ENCODE data around the gene ADRA2C. TPM values are rescaled to one million over a fixed set of nuclear protein-coding genes. Genes with fewer than 3 reads are reported as not detected.

ADRA2C gene
- total and polyA plus RNA-seq, 2 of the 13 experiments (the other 11 are each of a cell fraction or from before 2014, with no cell fraction given): 15.4 to 69.7 TPM

DNA sequence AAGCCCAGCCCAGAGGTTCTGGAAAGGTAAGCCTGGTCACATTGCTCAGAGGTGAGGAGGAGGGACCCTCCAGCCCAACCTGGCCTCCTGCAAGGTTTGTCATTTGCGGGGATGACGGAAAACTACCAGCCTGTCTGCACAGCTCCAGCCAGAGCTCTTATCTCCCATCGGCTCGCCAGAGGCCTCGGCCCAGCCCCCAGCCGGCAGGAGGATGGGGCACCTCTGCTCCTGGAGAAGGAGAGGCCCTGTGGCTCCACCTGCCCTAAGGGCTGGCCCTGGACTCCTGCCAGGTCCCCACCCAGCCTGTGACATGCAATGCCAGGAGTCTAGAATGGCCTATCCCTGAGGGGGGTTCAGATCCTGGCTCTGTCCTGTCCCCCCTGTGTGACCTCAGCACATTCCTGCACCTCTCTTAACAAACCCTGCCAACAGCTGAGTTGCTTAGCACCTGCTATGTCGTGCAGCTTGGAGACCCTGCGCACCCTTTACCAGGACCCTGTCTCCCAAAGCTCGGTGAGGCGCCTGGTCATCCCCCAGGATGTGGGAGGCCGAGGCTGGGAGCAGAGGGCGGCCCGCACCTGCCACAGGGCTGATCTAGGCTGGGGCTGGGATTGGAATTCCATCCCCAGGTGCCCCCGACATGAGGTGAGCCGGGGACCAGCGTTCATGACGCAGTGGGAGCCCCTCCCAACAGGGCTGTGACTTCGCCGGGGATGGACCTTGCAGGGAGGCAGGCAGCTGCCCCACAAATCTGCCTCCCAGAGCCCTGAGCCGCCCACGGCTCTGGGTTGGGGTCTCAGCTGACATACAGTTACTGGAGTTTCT lies 14.4 kb downstream of the ADRA2C start (continued):
- no peak for TF ChIP-seq DBP (CRISPR knock-in tag; IDR thresholded peaks at IDR 0.05; ENCODE audit: not compliant biosample characterization)
- 0 out of 2 replicates have a peak, but pooled peaks have one; percentile 77 for TF ChIP-seq ZNF34 (CRISPR knock-in tag; IDR thresholded peaks at IDR 0.05; ENCODE audit: borderline replicate concordance)
- 0 out of 2 replicates have a peak, but pooled peaks have one; percentile 59 for TF ChIP-seq ZNF276 (CRISPR knock-in tag; IDR thresholded peaks at IDR 0.05; ENCODE audit: low read depth)
- TF ChIP-seq ZNF501 (CRISPR knock-in tag; IDR thresholded peaks at IDR 0.05): 0 out of 2 replicates have a peak, but pooled peaks have one; percentile 48
- no peak; the same call in 1 of the 2 replicates for TF ChIP-seq ZBED4 (CRISPR knock-in tag; IDR thresholded peaks at IDR 0.05; ENCODE audit: borderline replicate concordance)
- TF ChIP-seq EP300 (IDR thresholded peaks at IDR 0.05; ENCODE audit: low read depth in 2 of 2, low read length in 2 of 2): peak in 1 of 2 experiments; percentile 63; a peak in 2 of 4 replicates
- TF ChIP-seq EP300 (CRISPR knock-in tag; IDR thresholded peaks at IDR 0.05; ENCODE audit: borderline replicate concordance): 0 out of 2 replicates have a peak, but pooled peaks have one; percentile 13
- peak; percentile 91 for TF ChIP-seq PRDM10 (CRISPR knock-in tag; IDR thresholded peaks at IDR 0.05; ENCODE audit: low read depth)
- TF ChIP-seq ZNF143 (CRISPR knock-in tag; IDR thresholded peaks at IDR 0.05): no peak
- TF ChIP-seq, protein P1, sequence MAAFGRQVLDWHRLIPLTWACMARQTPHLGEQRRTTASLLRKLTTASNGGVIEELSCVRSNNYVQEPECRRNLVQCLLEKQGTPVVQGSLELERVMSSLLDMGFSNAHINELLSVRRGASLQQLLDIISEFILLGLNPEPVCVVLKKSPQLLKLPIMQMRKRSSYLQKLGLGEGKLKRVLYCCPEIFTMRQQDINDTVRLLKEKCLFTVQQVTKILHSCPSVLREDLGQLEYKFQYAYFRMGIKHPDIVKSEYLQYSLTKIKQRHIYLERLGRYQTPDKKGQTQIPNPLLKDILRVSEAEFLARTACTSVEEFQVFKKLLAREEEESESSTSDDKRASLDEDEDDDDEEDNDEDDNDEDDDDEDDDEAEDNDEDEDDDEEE (CRISPR knock-in tag; IDR thresholded peaks at IDR 0.05): peak; percentile 85; the same call in 1 of the 2 replicates
- no peak for TF ChIP-seq ZNF574 (CRISPR knock-in tag; IDR thresholded peaks at IDR 0.05)

Measured in HepG2 (cell line).